ENCODE results near the gene PPP1R1B. TPM values are rescaled to one million over a fixed set of nuclear protein-coding genes. Genes with fewer than 3 reads are reported as not detected.
A peak's percentile ranks its signal among the peaks of the same experiment; 100 is the strongest.

The PPP1R1B gene
- total and polyA plus RNA-seq, 7 donors = 4.2 to 280 (median 12.1) TPM

DNA sequence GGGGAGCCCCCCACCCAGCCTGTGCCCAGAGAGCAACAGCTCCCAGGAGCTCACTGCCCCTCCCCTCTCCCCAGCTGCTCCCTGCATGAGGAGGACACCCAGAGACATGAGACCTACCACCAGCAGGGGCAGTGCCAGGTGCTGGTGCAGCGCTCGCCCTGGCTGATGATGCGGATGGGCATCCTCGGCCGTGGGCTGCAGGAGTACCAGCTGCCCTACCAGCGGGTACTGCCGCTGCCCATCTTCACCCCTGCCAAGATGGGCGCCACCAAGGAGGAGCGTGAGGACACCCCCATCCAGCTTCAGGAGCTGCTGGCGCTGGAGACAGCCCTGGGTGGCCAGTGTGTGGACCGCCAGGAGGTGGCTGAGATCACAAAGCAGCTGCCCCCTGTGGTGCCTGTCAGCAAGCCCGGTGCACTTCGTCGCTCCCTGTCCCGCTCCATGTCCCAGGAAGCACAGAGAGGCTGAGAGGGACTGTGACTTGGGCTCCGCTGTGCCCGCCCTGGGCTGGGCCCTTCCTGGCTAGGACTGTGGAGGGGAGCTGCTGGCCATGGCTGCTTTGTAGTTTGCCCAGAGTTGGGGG, 39.0 kb downstream of the PPP1R1B start:
- WGBS, 2 donors = 63 to 73% methylated on average over 17 of the region's 17 CpGs
- intact Hi-C loops (cut with DNase I) = no loop called here
- DNase-seq = no peak
- H3K36me3 ChIP-seq = peaks cover 0 to 19% (median 1%) of the 10 kb centered on the region in 4 donors
- peaks cover 27 to 62% (median 45%) of the 10 kb centered on the region in 3 donors for H3K27me3 ChIP-seq
- peaks cover 0 to 50% (median 30%) of the 10 kb centered on the region in 4 donors for H3K4me1 ChIP-seq
- TF ChIP-seq, protein P1, sequence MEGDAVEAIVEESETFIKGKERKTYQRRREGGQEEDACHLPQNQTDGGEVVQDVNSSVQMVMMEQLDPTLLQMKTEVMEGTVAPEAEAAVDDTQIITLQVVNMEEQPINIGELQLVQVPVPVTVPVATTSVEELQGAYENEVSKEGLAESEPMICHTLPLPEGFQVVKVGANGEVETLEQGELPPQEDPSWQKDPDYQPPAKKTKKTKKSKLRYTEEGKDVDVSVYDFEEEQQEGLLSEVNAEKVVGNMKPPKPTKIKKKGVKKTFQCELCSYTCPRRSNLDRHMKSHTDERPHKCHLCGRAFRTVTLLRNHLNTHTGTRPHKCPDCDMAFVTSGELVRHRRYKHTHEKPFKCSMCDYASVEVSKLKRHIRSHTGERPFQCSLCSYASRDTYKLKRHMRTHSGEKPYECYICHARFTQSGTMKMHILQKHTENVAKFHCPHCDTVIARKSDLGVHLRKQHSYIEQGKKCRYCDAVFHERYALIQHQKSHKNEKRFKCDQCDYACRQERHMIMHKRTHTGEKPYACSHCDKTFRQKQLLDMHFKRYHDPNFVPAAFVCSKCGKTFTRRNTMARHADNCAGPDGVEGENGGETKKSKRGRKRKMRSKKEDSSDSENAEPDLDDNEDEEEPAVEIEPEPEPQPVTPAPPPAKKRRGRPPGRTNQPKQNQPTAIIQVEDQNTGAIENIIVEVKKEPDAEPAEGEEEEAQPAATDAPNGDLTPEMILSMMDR (IDR thresholded peaks at IDR 0.05) = no peak
- TF ChIP-seq EP300 (IDR thresholded peaks at IDR 0.05) (no peak), POLR2AphosphoS5 (IDR thresholded peaks at IDR 0.05) (peak in 1 of 4 donors; percentile 11), POLR2A (IDR thresholded peaks at IDR 0.05) (no peak)
- H3K4me3 ChIP-seq = no peak overlapping the region
- H3K9me3 ChIP-seq = no peaks in the 10 kb centered on the region
- peak overlapping the region in 2 of 4 donors; percentile 17 to 36 for H3K27ac ChIP-seq

- peaks cover 0 to 14% (median 0%) of the 10 kb centered on the region in 4 donors for H3K36me3 ChIP-seq
- intact Hi-C loops (cut with DNase I) = no loop called here
- 53 to 69% methylated on average over 2 of the region's 2 CpGs for WGBS, 2 donors
- DNase-seq = no peak
- H3K9me3 ChIP-seq = no peaks in the 10 kb centered on the region
- peak overlapping the region in 1 of 4 donors; percentile 36 for H3K27ac ChIP-seq
- H3K27me3 ChIP-seq = peaks cover 32 to 67% (median 50%) of the 10 kb centered on the region in 3 donors
- TF ChIP-seq POLR2AphosphoS5 (IDR thresholded peaks at IDR 0.05) (no peak), EP300 (IDR thresholded peaks at IDR 0.05) (no peak)
- TF ChIP-seq, protein P1 (IDR thresholded peaks at IDR 0.05) = no peak
- H3K4me3 ChIP-seq = no peak overlapping the region
- peaks cover 0 to 50% (median 30%) of the 10 kb centered on the region in 4 donors for H3K4me1 ChIP-seq
These were observed 39.5 kb downstream of the PPP1R1B start for GRCh38 chr17:39666231-39666600.

- TF ChIP-seq EP300 (IDR thresholded peaks at IDR 0.05) (no peak), POLR2A (IDR thresholded peaks at IDR 0.05) (no peak), POLR2AphosphoS5 (IDR thresholded peaks at IDR 0.05) (peak in 1 of 4 donors; percentile 23)
- TF ChIP-seq, protein P1 (IDR thresholded peaks at IDR 0.05) = no peak
- Histone ChIP-seq H3K4me1 (peaks cover 0 to 50% (median 28%) of the 10 kb centered on the region in 4 donors), H3K27ac (peak overlapping the region in 2 of 4 donors; percentile 36 to 52), H3K4me3 (no peak overlapping the region), H3K9me3 (no peaks in the 10 kb centered on the region), H3K36me3 (peaks cover 0 to 9% (median 0%) of the 10 kb centered on the region in 4 donors), H3K27me3 (peaks cover 37 to 72% (median 55%) of the 10 kb centered on the region in 3 donors)
- intact Hi-C loops (cut with DNase I) = no loop called here
- WGBS, 2 donors = 68 to 73% methylated on average over 11 of the region's 11 CpGs
- DNase-seq = no peak
These were observed 40.0 kb downstream of the PPP1R1B start for GRCh38 chr17:39666601-39667261.

DNA sequence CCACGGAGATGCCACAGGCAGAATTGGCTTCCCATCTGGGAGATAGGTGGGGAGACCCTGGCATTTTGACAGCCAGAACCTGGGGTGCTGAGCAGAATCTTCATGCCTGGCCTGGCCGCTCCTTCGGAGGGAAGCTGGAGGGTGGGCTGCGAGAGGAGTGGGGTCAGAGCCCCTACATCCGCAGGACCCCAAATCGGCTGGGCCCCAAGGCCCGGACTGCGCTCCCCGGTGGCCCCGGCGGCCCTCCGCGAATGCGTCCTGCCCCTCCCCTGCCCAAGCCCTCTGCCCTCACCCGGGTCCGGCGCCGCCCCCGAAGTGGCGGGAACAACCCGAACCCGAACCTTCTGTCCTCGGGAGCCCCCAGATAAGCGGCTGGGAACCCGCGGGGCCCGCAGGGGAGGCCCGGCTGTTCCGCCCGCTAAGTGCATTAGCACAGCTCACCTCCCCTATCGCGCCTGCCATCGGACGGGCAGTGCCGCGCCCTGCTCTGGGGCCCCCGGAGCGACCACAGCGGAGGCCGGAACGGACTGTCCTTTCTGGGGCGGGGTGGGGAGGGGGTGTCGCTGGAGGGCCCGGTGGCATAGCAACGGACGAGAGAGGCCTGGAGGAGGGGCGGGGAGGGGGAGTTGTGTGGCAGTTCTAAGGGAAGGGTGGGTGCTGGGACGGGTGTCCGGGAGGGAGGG, 40.7 kb downstream of the PPP1R1B start:
- whole genome bisulfite sequencing, 2 donors = 11 to 12% methylated on average over 49 of the region's 49 CpGs
- TF ChIP-seq, protein P1 (IDR thresholded peaks at IDR 0.05) = no peak
- TF ChIP-seq POLR2AphosphoS5 (IDR thresholded peaks at IDR 0.05) = peak in 1 of 4 donors; percentile 8
- no peak for TF ChIP-seq POLR2A (IDR thresholded peaks at IDR 0.05)
- TF ChIP-seq EP300 (IDR thresholded peaks at IDR 0.05) = no peak
- Histone ChIP-seq H3K4me1 (peaks cover 0 to 43% (median 27%) of the 10 kb centered on the region in 4 donors), H3K9me3 (no peaks in the 10 kb centered on the region), H3K27me3 (peaks cover 39 to 78% (median 60%) of the 10 kb centered on the region in 3 donors), H3K4me3 (peak overlapping the region in 3 of 4 donors; percentile 35 to 54 (median 47)), H3K27ac (peak overlapping the region in 2 of 4 donors; percentile 32 to 52), H3K36me3 (peaks cover 0 to 3% (median 0%) of the 10 kb centered on the region in 4 donors)
- DNase-seq = no peak
- intact Hi-C loops (cut with DNase I) = no loop called here

All from sigmoid colon (tissue), 7 donors.